Calu3 (cell line): ENCODE measurements around the gene PM20D2. TPM values are rescaled to one million over a fixed set of nuclear protein-coding genes. Genes with fewer than 3 reads are reported as not detected.

ENCODE experiments used
- BruUV-seq: library from RNA; stranded (reverse); fragments of 400-500 nt; replicated peaks from 2 replicates; lab custom pipeline; 2021; lab: Mats Ljungman, UMichigan
- CTCF ChIA-PET: fragments of 300-600 bp; sonication (Branson Sonifier 250); formaldehyde crosslinking; loops from one replicate; lab custom pipeline; 2022; ENCODE audit warnings: antibody characterized with exemption; lab: Charles Lee
- DNase-seq: peaks from one replicate; pipeline ENCODE4 v3.0.0; 2022
- H3K27ac Mint-ChIP-seq: one replicate; pipeline ENCODE4 v1.8.0; 2022; ENCODE audit warnings: mixed read lengths; ENCODE audit not compliant: unreplicated experiment
- H3K27me3 Mint-ChIP-seq: one replicate; pipeline ENCODE4 v1.8.0; 2022; ENCODE audit warnings: mixed read lengths; ENCODE audit not compliant: unreplicated experiment
- H3K36me3 Mint-ChIP-seq: one replicate; pipeline ENCODE4 v1.8.0; 2022; ENCODE audit warnings: mild to moderate bottlenecking, moderate library complexity, mixed read lengths; ENCODE audit not compliant: insufficient read depth, unreplicated experiment
- H3K4me1 Mint-ChIP-seq: one replicate; pipeline ENCODE4 v1.8.0; 2022; ENCODE audit warnings: mild to moderate bottlenecking, low read depth, mixed read lengths; ENCODE audit not compliant: unreplicated experiment
- H3K4me3 Mint-ChIP-seq: one replicate; pipeline ENCODE4 v1.8.0; 2022; ENCODE audit warnings: mild to moderate bottlenecking, low read depth, moderate library complexity, mixed read lengths; ENCODE audit not compliant: unreplicated experiment
- H3K9me3 Mint-ChIP-seq: one replicate; pipeline ENCODE4 v1.8.0; 2022; ENCODE audit warnings: low read depth, mixed read lengths; ENCODE audit not compliant: unreplicated experiment
- CTCF ChIP-seq: fragments of 200-600 bp; IDR thresholded peaks from one replicate; pipeline ENCODE4 v1.8.0; 2022; ENCODE audit warnings: antibody characterized with exemption; ENCODE audit not compliant: unreplicated experiment
- intact Hi-C: fragments of 100-400 bp; cut with micrococcal nuclease; formaldehyde crosslinking; loops from one replicate; pipeline ENCODE4 v1.10.0; 2022; ENCODE audit not compliant: unreplicated experiment
- total RNA-seq: library from RNA; stranded (reverse); gene quantifications from 2 replicates; pipeline ENCODE4 v1.2.3, GENCODE V29; 2022

PM20D2 gene
- total RNA-seq, 1 experiment from 2014 or later: 33.2 TPM

DNA sequence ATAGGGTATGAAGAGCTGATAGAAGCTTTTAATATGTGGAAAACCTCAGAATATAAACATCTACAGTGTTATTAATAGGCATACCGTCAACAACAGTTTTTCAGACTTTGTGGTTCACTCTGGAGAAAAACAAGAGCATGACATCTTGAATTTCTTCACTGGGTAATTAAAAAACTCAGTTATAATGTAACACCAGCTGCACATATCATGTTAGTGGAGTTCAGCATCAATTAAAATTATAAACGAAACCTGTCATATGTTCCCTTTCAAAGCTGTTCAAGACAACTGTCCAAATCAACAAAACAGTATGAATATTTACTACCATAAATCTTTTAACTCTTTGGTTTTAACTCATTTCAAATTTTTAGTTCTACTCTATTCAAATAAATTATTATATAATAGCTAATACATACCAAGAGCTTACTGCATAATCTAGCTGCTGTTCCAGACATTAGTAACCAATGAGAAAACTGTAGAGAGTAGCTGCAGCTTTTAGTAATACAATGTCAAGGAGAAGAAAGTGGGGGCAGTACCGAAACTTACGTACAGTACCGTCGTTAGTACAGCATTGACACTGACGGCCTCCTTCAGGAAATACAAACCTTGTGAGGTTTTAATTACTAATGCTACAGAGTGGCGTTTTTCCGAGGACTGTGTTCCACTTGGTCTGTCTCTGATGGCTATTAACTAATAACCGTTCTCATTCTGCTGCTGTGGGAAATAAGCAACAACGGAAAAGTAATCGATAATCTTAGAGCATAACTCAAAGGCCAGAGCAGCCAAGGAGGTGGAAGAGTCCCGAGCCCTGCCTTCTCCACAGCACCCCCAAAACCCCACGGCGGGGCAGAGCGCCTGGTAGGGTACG, 532 bp upstream of the PM20D2 start:
- Mint-ChIP-seq H3K27ac (peak overlapping the region; percentile 86), H3K4me3 (peak overlapping the region; percentile 81), H3K4me1 (peaks cover 34% of the 10 kb centered on the region), H3K9me3 (no peaks in the 10 kb centered on the region), H3K27me3 (no peaks in the 10 kb centered on the region), H3K36me3 (peaks cover 30% of the 10 kb centered on the region)
- intact Hi-C loops: no loop called here
- no peak for TF ChIP-seq CTCF
- CTCF ChIA-PET: interaction anchor here (0.9 kb wide), 1 partner anchor 62 kb away, joined by 3 read pairs; no protein-coding TSS in a partner anchor
- no peak for DNase-seq
- BruUV-seq: no TSS peak

GRCh38 chr6:89146718-89147700, 1.2 kb downstream of the PM20D2 start:
- intact Hi-C loops: no loop called here
- no peak for DNase-seq
- Mint-ChIP-seq H3K4me3 (peak overlapping the region; percentile 81), H3K36me3 (peaks cover 38% of the 10 kb centered on the region), H3K9me3 (no peaks in the 10 kb centered on the region), H3K27ac (peak overlapping the region; percentile 84), H3K27me3 (no peaks in the 10 kb centered on the region), H3K4me1 (peaks cover 25% of the 10 kb centered on the region)
- TSS peak; percentile 58 for BruUV-seq
- no peak for TF ChIP-seq CTCF
- CTCF ChIA-PET: interaction anchor here (0.7 to 1.3 kb wide), 3 partner anchors 25 to 164 kb away, joined by 3 to 6 read pairs (median 6); partner anchors contain the start of gene PNRC1

- peak overlapping the region; percentile 27 for H3K4me3 Mint-ChIP-seq
- CTCF ChIA-PET: interaction anchor here (0.7 to 1.2 kb wide), 2 partner anchors 26 to 165 kb away, joined by 3 to 6 read pairs; no protein-coding TSS in a partner anchor
- peaks cover 44% of the 10 kb centered on the region for H3K36me3 Mint-ChIP-seq
- H3K4me1 Mint-ChIP-seq: peaks cover 26% of the 10 kb centered on the region
- intact Hi-C loops: no loop called here
- BruUV-seq: no TSS peak
- H3K27ac Mint-ChIP-seq: peak overlapping the region; percentile 34
- TF ChIP-seq CTCF: no peak
- no peaks in the 10 kb centered on the region for H3K9me3 Mint-ChIP-seq
- DNase-seq: peak; percentile 39
- H3K27me3 Mint-ChIP-seq: no peaks in the 10 kb centered on the region
Observed at GRCh38 chr6:89148016-89148750, 2.3 kb downstream of the PM20D2 start.
